K562 (cell line): ENCODE data around the gene SELENOW. TPM values are rescaled to one million over a fixed set of nuclear protein-coding genes. Genes with fewer than 3 reads are reported as not detected.

ENCODE experiments used
- ARID4B ChIP-seq: sonication (generic); formaldehyde crosslinking; IDR thresholded peaks from 2 replicates; pipeline ENCODE4 v1.8.0; 2022; ENCODE audit warnings: mild to moderate bottlenecking, missing genetic modification reagents
- BRD9 ChIP-seq: fragments of 450-650 bp; IDR thresholded peaks from 2 replicates; pipeline ENCODE4 v1.6.1; 2018; ENCODE audit warnings: low read depth; ENCODE audit not compliant: partially characterized antibody
- CC2D1A ChIP-seq: fragments of 450-650 bp; IDR thresholded peaks from 2 replicates; pipeline ENCODE4 v1.6.1; 2017; ENCODE audit warnings: mild to moderate bottlenecking
- GTF2B ChIP-seq: IDR thresholded peaks from 2 replicates; pipeline ENCODE4 v1.6.1; 2011; ENCODE audit not compliant: insufficient read length; ENCODE audit errors: extremely low read depth
- NFRKB ChIP-seq: fragments of 450-650 bp; IDR thresholded peaks from 2 replicates; pipeline ENCODE4 v1.6.1; 2016; ENCODE audit warnings: low read depth
- PCBP1 ChIP-seq: fragments of 200-400 bp; formaldehyde crosslinking; IDR thresholded peaks from 2 replicates; pipeline ENCODE4 v1.6.1; 2018; ENCODE audit warnings: mild to moderate bottlenecking, low read depth, low read length; ENCODE audit not compliant: poor library complexity, severe bottlenecking
- PHF21A ChIP-seq: fragments of 450-650 bp; IDR thresholded peaks from 2 replicates; pipeline ENCODE4 v1.6.1; 2017; ENCODE audit warnings: low read depth, borderline replicate concordance
- POLR2G ChIP-seq: fragments of 200-400 bp; formaldehyde crosslinking; IDR thresholded peaks from 2 replicates; pipeline ENCODE4 v1.6.1; 2017; ENCODE audit warnings: low read depth, mild to moderate bottlenecking, antibody characterized with exemption, low read length, moderate library complexity
- PRDM10 ChIP-seq: fragments of 450-650 bp; IDR thresholded peaks from 2 replicates; pipeline ENCODE4 v1.6.1; 2018; ENCODE audit not compliant: partially characterized antibody
- RB1 ChIP-seq: fragments of 450-650 bp; IDR thresholded peaks from 2 replicates; pipeline ENCODE4 v1.6.1; 2017; ENCODE audit warnings: low read depth, mild to moderate bottlenecking
- SLC30A9 ChIP-seq: fragments of 250-450 bp; sonication (Bioruptor Pico); IDR thresholded peaks from 2 replicates; pipeline ENCODE4 v1.8.0; 2022; ENCODE audit warnings: mild to moderate bottlenecking, moderate library complexity
- STAT5A ChIP-seq: IDR thresholded peaks from 2 replicates; pipeline ENCODE4 v1.6.1; 2012; ENCODE audit warnings: low read length, inconsistent platforms, borderline replicate concordance
- TFAP4 ChIP-seq: sonication (generic); formaldehyde crosslinking; IDR thresholded peaks from 2 replicates; pipeline ENCODE4 v1.8.0; 2022; ENCODE audit warnings: missing genetic modification reagents, mild to moderate bottlenecking, moderate library complexity, borderline replicate concordance
- ZNF583 ChIP-seq: fragments of 250-450 bp; sonication (Bioruptor Pico); IDR thresholded peaks from 2 replicates; pipeline ENCODE4 v1.4.0; 2020
- polyA plus RNA-seq, 8 experiments: library from polyadenylated mRNA; depleted of rRNA in 4 of 8; stranded (reverse) in 5 of 8; unstranded in 3 of 8; fragments of >200 nt; fragmentation: Nextera tagmentation in 2 of 8; fragmentation: Illumina TruSeq in 1 of 8; extraction: Ambion mirVana in 2 of 8; extraction: Trizol in 1 of 8; gene quantifications; 2 replicates each; pipeline versions ENCODE4 v1.2.1 to v1.2.3, GENCODE V29; 2011 to 2014; ENCODE audit warnings: inconsistent platforms in 1 of 8, missing spikeins in 1 of 8
- total RNA-seq, 7 experiments: library from RNA; depleted of rRNA in 6 of 7; stranded (reverse); fragments of >200 nt in 6 of 7; fragmentation: Illumina TruSeq in 2 of 7; extraction: Trizol in 2 of 7; gene quantifications; 2 replicates each; pipeline versions ENCODE4 v1.2.1 to v1.2.3, GENCODE V29; 2011 to 2021; ENCODE audit warnings: low replicate concordance in 1 of 7

Gene SELENOW
- total and polyA plus RNA-seq, 9 of the 15 experiments (the other 6 are each of a cell fraction or from before 2014, with no cell fraction given): 91.9 to 279 (median 156) TPM

- TF ChIP-seq PRDM10 (peak; percentile 90), SLC30A9 (CRISPR knock-in tag) (no peak), RB1 (peak; percentile 48; the same call in 1 of the 2 replicates), CC2D1A (peak; percentile 52; the same call in 1 of the 2 replicates), NFRKB (peak; percentile 66; the same call in 1 of the 2 replicates), GTF2B (no peak), TFAP4 (CRISPR knock-in tag) (peak; percentile 85), POLR2G (peak; percentile 74), PCBP1 (peak; percentile 83), PHF21A (peak; percentile 65; the same call in 1 of the 2 replicates), ZNF583 (CRISPR knock-in tag) (no peak), ARID4B (CRISPR knock-in tag) (no peak), STAT5A (peak; percentile 37; the same call in 1 of the 2 replicates), BRD9 (no peak)
Observed at GRCh38 chr19:47729799-47730520, 48.5 kb upstream of the SELENOW start (continued).
